Umbilical cord (tissue), 2 donors: ENCODE results near the gene TYMS. TPM values are rescaled to one million over a fixed set of nuclear protein-coding genes. Genes with fewer than 3 reads are reported as not detected.
"Not testable (repeated sequence)": the region's sequence is repeated elsewhere in the genome, so short reads cannot be mapped to it uniquely, and the experiment has no call there.

Source experiments
- DNase-seq: peaks from one replicate; pipeline ENCODE4 v3.0.0-alpha.2; 2015; ENCODE audit warnings: low spot score
- total RNA-seq: library from RNA; depleted of rRNA; stranded (reverse); fragments of >200 nt; gene quantifications from one replicate; pipeline ENCODE4 v1.2.3, GENCODE V29; 2014; ENCODE audit warnings: low replicate concordance; ENCODE audit not compliant: insufficient read depth

TYMS gene
- total RNA-seq, 1 donor from 2014 or later: 6.0 TPM

DNA sequence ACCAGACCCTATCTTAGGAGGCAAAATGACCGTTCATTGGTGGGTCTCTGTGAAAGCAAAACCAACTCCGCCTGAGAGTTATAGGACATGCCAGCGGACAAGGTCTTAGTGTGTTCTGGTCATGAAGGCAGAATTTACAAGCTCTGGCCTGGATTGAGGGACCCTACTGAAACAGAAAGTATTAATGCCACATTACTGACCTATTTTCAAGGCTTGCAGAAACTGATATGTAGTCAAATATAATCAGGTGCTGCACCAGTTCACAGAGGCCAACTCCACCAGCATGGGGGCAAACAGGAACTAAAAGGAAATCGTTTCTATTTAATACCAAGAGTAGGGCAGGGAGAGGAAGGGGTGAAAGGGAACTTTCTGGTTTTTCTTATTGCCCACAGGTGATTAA is 19.7 kb downstream of the TYMS start:
- DNase-seq: no peak

- DNase-seq: no peak
These were observed 20.5 kb downstream of the TYMS start for GRCh38 chr18:677951-678381.

- no peak for DNase-seq
These were observed 21.2 kb downstream of the TYMS start for GRCh38 chr18:678482-679182.

GRCh38 chr18:679516-679915 is 22.1 kb downstream of the TYMS start:
- DNase-seq: no peak

- no peak for DNase-seq
These were observed 22.9 kb downstream of the TYMS start for GRCh38 chr18:680392-680791.

DNA sequence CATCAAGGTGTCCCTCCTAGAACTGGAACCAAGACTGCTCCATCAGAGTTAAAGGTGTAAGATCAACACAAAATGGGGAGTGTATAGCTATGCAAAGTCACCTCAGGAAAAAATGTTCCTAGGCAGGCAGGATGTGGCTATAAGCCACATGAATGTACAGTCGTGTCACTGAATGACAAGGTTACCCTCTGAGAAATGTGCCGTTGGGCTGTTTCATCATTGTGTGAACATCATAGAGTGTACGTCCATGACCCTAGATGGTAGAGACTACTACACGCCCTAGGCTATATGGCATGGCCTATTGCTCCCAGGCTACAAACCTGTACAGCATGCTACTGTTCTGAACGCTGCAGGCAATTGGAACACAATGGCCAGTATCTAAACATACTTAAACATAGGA is 24.5 kb downstream of the TYMS start:
- DNase-seq: no peak

DNA sequence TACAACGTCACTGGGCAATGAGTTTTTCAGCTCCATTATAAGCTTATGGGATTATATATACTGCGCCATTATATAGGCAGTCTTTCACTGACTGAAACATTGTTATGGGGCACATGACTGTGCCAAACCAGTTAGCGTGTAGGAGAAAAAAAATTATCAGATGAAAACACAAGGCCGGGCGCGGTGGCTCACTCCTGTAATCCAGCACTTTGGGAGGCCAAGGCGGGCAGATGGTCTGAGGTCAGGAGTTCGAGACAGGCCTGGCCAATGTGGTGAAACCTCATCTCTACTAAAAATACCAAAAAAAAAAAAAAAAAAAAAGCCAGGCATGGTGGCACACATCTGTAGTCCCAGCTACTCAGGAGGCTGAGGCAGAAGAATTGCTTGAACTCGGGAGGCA is 25.0 kb downstream of the TYMS start:
- not testable (repeated sequence) for DNase-seq

DNA sequence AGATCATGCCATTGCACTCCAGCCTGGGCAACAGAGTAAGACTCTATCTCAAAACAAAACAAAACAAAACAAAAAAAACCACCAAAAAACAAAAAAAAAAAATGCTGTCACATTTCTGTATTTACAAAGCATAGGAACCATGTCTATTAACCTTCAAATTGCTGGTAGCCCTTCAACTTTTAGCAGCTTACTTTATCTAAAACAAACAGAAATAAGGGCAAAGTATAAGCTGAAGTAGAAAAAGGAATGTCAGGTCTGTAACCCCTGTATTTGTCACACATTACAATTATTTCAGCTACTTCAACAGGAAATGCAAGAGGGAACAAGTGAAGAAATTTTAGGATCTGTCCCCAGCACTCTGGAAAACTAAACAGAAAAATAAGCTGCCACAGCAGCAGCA is 25.4 kb downstream of the TYMS start:
- no peak for DNase-seq

GRCh38 chr18:683531-683930 is 26.1 kb downstream of the TYMS start:
- DNase-seq: no peak

- DNase-seq: no peak
These were observed 28.0 kb downstream of the TYMS start for GRCh38 chr18:685438-685837.

DNA sequence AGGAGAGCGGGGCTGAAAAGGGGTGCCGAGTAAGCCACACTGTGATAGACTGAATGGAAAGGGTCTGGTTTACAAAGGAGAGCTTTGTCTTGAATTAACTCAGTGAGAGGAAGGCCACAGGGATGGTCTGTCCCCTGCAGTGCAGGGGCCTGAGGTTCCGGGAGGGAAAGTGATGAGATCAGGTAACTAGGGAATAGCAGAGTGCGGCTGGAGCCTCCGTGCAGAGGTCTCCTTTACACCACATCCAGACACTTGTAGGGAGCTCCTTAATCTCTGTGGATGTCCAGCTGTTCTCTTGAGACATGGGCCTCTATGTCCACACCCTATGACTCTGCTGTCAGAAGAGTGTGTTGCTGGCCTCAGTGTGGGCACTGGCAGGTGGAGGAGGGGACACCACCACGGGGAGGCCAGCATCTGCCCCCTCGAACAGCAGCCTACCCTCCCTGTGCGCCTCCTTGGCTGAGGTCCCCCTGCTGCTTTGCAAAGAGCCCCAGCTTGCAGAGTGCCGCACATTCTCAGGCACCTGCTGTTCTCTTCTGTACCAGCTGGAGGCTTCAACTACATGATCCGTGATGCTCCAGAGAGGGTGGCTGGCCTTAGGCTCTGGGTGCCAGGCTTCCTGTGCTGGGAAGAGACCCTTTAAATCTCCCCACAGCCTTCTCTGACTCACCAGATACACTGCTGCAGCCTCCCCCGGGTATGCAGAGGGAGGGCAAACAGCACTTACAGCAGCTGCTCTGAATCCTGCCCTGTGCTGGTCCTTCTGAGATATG is 29.1 kb downstream of the TYMS start:
- DNase-seq: peak; percentile 13

- DNase-seq: no peak
These were observed 30.9 kb downstream of the TYMS start for GRCh38 chr18:688323-688722.

- DNase-seq: no peak
These were observed 35.4 kb downstream of the TYMS start for GRCh38 chr18:692824-693223.

DNA sequence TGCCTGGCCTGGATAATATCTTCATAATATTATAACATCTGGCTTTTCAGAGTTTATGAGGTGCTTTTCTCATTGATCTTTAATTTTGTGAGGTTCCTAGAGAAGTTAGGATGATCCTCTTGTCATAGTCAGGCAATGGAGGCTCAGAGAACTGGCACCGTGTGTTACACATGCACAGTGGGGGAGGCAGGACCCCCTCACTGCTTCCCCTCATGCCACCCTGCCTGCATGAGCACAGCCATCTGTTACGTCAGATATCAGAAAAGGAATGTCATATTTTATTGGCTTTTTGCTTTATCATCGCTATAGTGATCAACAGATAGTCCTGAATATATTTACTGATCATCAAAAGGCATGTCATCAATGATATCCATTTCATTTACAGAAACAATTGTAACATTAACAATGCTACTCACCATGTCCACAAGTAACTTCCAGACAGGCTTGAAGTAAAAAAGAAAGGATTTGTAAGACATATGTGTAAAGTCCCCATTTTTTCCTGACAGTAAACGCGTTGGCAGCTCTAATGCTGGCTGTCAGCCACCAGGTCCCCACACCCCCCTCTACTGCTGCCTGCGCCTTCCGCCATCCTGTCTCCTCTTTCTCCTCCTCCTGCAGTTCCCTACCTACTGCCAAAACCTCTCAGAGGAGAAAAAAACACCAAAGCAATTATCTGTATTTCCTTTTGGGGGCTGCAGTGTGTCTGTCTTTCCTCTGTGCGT is 36.2 kb downstream of the TYMS start:
- peak; percentile 36 for DNase-seq

DNA sequence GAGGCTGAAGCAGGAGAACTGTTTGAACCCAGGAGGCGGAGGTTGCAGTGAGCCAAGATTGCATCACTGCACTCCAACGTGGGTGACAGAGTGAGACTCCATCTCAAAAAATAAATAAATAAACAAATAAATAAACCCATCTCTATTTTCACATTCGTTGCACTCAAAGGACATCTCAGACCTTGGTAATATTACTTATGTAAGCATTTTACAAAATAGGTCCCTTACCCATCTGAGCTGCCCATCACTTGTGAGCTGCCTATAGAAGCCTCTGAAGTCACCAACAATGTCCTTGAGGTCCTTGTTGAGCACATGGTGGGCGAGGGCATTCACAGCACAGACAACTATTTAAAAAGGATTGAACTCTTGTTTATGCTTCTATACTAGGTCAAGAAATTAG is 39.6 kb downstream of the TYMS start:
- DNase-seq: no peak

DNA sequence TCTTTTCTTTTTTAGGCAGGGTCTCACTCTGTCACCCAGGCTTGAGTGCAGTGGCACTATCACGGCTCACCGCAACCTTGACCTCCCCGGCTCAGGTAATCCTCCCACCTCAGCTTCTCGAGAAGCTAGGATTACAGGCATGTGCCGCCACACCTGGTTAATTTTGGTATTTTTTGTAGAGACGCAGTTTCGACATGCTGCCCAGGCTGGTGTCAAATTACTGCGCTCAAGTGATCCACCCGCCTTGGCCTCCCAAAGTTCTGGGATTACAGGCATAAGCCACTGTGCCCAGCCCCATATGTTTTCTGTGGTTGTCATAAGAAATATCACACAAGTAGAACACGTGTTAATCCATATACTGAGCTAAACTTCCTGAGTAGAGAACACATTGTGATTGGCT is 40.3 kb downstream of the TYMS start:
- no peak for DNase-seq

GRCh38 chr18:703213-703967 is 45.9 kb downstream of the TYMS start:
- DNase-seq: no peak

DNA sequence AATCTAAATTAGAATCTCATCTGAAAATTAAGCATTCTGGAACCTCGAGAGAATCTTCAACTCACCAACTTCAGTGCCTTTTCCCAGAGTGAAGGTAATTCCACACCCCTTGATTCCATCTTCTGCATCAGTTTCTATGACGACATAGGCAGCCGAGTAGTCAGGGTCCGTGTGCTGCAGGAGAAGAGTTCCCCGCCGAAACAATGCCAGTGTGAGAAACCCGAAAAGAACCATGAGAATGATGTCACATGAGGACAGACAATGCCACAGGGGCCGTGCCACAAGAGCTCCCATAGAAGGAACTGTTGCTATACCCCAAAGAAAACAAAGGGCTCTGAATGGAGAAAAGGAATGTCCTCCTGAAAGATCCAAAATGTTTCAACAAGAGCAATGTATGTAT is 49.0 kb downstream of the TYMS start:
- no peak for DNase-seq

DNA sequence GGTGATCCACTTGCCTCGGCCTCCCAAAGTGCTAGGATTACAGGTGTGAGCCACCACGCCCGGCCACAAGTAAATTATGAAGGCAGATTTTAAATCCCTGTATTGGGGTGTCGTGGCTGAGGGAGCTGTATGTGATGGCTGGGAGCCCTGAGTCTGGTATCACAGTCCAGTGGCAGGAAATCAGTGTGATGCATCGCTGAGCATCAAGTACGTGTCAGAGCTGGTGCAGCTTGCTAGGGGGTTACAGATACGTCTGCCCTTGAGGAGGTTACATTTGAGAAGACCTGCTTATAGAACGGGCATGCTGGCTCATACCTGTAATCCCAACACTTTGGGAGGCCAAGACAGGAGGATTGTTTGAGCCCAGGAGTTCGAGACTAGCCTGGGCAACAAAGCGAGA is 50.6 kb downstream of the TYMS start:
- DNase-seq: no peak

DNA sequence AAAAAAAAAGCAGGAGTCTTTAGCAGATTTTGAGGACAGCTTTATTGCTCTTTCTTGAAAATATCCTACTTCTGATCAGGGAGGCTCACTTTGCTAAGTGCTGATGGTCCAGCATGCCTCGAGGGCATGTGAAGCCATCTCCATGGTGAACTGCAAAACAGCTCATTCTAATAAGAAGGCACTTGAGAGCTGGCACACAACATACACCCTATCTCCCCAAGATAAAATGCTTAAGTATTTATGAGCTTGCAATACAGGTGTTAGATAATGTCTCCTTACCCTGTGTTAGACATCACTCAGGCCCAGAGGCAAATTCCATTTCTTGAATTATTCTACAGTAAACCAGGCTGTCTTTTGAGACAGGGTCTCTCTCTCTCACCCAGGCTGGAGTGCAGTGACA is 52.3 kb downstream of the TYMS start:
- peak; percentile 34 for DNase-seq

DNA sequence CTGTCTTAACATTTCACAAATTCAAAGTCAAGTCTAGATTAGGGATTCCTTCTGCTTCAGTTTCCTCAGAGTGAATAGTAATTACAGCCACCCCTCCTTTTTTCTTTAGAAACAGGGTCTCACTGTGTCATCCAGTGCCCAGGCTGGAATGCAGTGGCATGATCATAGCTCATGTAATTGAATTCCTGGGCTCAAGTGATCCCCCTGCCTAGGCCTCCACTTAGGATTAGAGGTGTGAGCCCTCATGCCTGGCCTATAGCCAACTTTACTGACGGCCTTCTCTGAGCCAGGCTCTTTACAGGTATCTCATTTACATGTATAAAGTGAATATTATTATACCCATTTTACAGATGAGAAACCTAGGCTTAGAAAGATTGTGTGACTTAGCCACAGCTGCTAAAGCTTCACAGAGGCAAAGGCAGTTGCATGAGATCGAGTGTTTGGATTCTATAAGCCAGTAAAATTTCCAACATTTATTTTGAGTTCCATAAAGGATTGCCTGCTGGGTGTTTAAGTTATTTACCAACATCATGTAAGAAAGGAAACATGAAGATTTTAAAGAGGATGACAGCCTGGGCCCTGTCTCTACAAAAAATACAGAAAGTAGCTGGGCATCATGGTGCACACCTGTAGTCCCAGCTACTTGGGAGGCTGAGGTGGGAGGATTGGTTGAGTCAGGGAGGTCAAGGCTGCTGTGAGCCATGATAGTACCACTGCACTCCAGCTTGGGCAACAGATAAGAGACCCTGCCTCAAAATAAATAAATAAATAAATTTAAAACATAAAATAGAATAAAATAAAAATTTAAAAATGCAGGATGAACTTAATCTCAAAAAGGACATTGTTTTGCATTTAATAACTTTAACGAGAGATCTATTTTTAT is 53.2 kb downstream of the TYMS start:
- DNase-seq: no peak
